ENCODE results near the gene ATPAF1. TPM values are rescaled to one million over a fixed set of nuclear protein-coding genes. Genes with fewer than 3 reads are reported as not detected.
"Not testable (repeated sequence)": the region's sequence is repeated elsewhere in the genome, so short reads cannot be mapped to it uniquely, and the experiment has no call there.

ATPAF1 gene
- total and polyA plus RNA-seq, 10 of the 15 experiments (the other 5 are each of a cell fraction or from before 2014, with no cell fraction given) = 15.2 to 93.5 (median 48.4) TPM

GRCh38 chr1:46660116-46660515 lies 8.0 kb downstream of the ATPAF1 start:
- ChIA-PET CTCF (interaction anchor here (0.8 kb wide), 1 partner anchor 11 kb away, joined by 3 read pairs; no protein-coding TSS in a partner anchor), SMC1A (ENCODE audit: uncharacterized antibody, unreplicated experiment) (interaction anchor here (0.7 to 1.6 kb wide), 2 partner anchors 19 to 111 kb away, joined by 3 read pairs; no protein-coding TSS in a partner anchor), RAD21 (ENCODE audit: unreplicated experiment) (interaction anchor here (0.6 kb wide), 1 partner anchor 9 kb away, joined by 3 read pairs; no protein-coding TSS in a partner anchor)
- H3K9ac ChIP-seq (ENCODE audit: control insufficient read depth, insufficient read depth, low read length); H4K20me1 ChIP-seq (ENCODE audit: control insufficient read depth, insufficient read depth); BruUV-seq (replicated peaks); H3K36me3 ChIP-seq (ENCODE audit: control insufficient read depth in 2 of 2, insufficient read depth in 2 of 2, low read length in 1 of 2); in situ Hi-C loops (cut with MboI); intact Hi-C loops (cut with micrococcal nuclease; ENCODE audit: unreplicated experiment); H3K27me3 ChIP-seq (replicated peaks in 1 of 2; ENCODE audit: control insufficient read depth in 2 of 2, insufficient read depth in 2 of 2, low read length in 1 of 2); H2AFZ ChIP-seq (ENCODE audit: control insufficient read depth, low read depth, low read length); DNase-seq (ENCODE audit: low read depth, low spot score); H3K79me2 ChIP-seq (ENCODE audit: control insufficient read depth, insufficient read depth, low read length); H3K9me3 ChIP-seq (replicated peaks; ENCODE audit: control insufficient read depth, insufficient read depth, low read length); POLR2A ChIA-PET: not testable (repeated sequence)
- Histone ChIP-seq H3K4me2 (ENCODE audit: control insufficient read depth, insufficient read depth) (peak overlapping the region; percentile 68), H3K4me3 (0 out of 2 replicates have a peak overlapping the region, but pooled peaks have one; percentile 8), H3K27ac (ENCODE audit: control insufficient read depth, insufficient read depth) (peak overlapping the region; percentile 35; the same call in 1 of the 2 replicates), H3K4me1 (ENCODE audit: control insufficient read depth, insufficient read depth, low read length) (peaks cover 18% of the 10 kb centered on the region)
- WGBS (ENCODE audit: insufficient coverage, insufficient replicate concordance, low lambda C conversion rate, missing lambda C conversion rate) = 28% methylated on average over 5 of the region's 5 CpGs
- FAIRE-seq = peak; percentile 76
- 0 out of 2 replicates have a peak, but pooled peaks have one; percentile 15 for TF ChIP-seq HDGF (IDR thresholded peaks at IDR 0.05)
- peak; percentile 9; the same call in 1 of the 2 replicates for TF ChIP-seq PKNOX1 (IDR thresholded peaks at IDR 0.05)
- TF ChIP-seq MXI1 (IDR thresholded peaks at IDR 0.05; ENCODE audit: low read depth, low read length) = 0 out of 2 replicates have a peak, but pooled peaks have one; percentile 36
- peak; percentile 94 for ATAC-seq

GRCh38 chr1:46659307-46659870 lies 8.8 kb downstream of the ATPAF1 start:
- WGBS (ENCODE audit: insufficient coverage, insufficient replicate concordance, low lambda C conversion rate, missing lambda C conversion rate) = 41% methylated on average over 2 of the region's 2 CpGs
- H2AFZ ChIP-seq (ENCODE audit: control insufficient read depth, low read depth, low read length) = no peak overlapping the region
- FAIRE-seq (peak; percentile 54), ATAC-seq (peak; percentile 52), DNase-seq (ENCODE audit: low read depth, low spot score) (no peak)
- peak overlapping the region; percentile 68; the same call in 1 of the 2 replicates for H3K4me2 ChIP-seq (ENCODE audit: control insufficient read depth, insufficient read depth)
- no peak overlapping the region for H3K4me3 ChIP-seq
- BruUV-seq (replicated peaks) = no TSS peak
- H3K9me3 ChIP-seq (replicated peaks; ENCODE audit: control insufficient read depth, insufficient read depth, low read length) = peaks cover 2% of the 10 kb centered on the region; the same call in 2 of the 3 replicates
- peaks cover 2 to 8% of the 10 kb centered on the region in 2 experiments; a peak in 3 of 4 replicates for H3K36me3 ChIP-seq (ENCODE audit: control insufficient read depth in 2 of 2, insufficient read depth in 2 of 2, low read length in 1 of 2)
- H3K27me3 ChIP-seq (replicated peaks in 1 of 2; ENCODE audit: control insufficient read depth in 2 of 2, insufficient read depth in 2 of 2, low read length in 1 of 2) = no peaks in the 10 kb centered on the region
- H3K9ac ChIP-seq (ENCODE audit: control insufficient read depth, insufficient read depth, low read length) = no peak overlapping the region
- ChIA-PET RAD21 (ENCODE audit: unreplicated experiment) (interaction anchor here (0.6 kb wide), 1 partner anchor 9 kb away, joined by 3 read pairs; no protein-coding TSS in a partner anchor), POLR2A (no interaction called here), CTCF (interaction anchor here (0.8 kb wide), 1 partner anchor 10 kb away, joined by 3 read pairs; no protein-coding TSS in a partner anchor), SMC1A (ENCODE audit: uncharacterized antibody, unreplicated experiment) (interaction anchor here (1.6 kb wide), 1 partner anchor 18 kb away, joined by 3 read pairs; no protein-coding TSS in a partner anchor)
- peaks cover 18% of the 10 kb centered on the region for H3K4me1 ChIP-seq (ENCODE audit: control insufficient read depth, insufficient read depth, low read length)
- TF ChIP-seq JUNB (IDR thresholded peaks at IDR 0.05) (peak; percentile 32), YBX1 (IDR thresholded peaks at IDR 0.05) (no peak), NFXL1 (IDR thresholded peaks at IDR 0.05; ENCODE audit: borderline replicate concordance) (no peak)
- H3K27ac ChIP-seq (ENCODE audit: control insufficient read depth, insufficient read depth) = peak overlapping the region; percentile 35; the same call in 1 of the 2 replicates
- in situ Hi-C loops (cut with MboI) (no loop called here), intact Hi-C loops (cut with micrococcal nuclease; ENCODE audit: unreplicated experiment) (no loop called here)
- H3K79me2 ChIP-seq (ENCODE audit: control insufficient read depth, insufficient read depth, low read length) = no peaks in the 10 kb centered on the region
- no peaks in the 10 kb centered on the region for H4K20me1 ChIP-seq (ENCODE audit: control insufficient read depth, insufficient read depth)
